ENCODE results near the gene HEXD.
A peak's percentile ranks its signal among the peaks of the same experiment; 100 is the strongest.

Gene HEXD

DNA sequence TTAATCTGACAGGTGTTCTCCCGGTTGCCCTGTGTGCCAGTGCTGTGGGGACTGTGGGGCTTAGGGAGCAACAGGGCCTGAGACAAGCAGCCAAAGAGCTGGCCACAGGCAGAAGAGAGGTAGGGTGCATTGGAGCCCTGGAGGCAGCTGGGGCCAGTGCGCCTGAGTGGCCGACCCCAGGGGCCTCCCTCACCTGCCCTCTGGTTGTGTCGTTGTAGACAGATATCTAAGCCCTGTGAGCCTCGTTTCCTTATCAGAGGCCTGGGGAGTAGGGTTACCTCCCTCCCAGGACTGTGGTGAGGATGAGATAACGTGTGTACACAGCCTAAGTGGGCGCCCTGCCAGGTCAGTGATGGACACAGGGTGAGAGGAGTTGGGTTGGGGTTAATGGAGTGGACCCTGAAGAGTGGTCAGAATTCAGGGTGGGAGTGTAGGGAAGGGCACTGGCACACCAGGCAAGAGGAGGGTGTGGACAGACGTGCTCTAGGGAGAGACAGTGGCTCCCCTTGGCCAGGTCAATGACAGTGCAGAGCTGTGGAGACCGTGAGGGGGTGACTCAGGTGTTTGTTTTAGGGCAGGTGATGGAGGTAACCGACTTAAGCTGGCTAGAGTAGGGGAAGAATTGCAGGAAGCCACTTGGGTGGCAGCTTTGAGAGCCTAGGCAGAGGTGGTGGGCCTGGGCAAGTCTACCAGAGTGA is 43.8 kb downstream of the HEXD start:
- DNase-seq, result peak; percentile 86

DNA sequence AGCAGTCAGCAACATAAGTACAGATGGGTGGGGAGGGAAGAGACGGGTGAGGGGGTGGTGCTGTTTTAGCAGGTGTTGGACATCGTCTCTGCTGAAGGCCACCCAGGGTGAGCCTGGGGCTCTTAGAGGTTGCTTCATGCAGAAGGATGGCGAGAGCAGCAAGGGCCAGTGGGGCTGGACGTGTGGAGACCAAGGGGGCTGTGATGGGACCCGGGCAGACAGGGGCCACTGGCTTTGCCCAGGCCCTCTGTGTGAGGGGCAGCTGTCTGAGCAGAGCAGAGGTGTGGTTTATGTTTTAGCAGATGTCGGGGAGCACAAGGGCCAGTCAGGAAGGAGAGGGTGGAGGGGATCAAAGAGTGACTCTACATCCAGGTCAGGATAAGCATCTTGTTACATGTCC is 45.2 kb downstream of the HEXD start:
- DNase-seq, result no peak

DNA sequence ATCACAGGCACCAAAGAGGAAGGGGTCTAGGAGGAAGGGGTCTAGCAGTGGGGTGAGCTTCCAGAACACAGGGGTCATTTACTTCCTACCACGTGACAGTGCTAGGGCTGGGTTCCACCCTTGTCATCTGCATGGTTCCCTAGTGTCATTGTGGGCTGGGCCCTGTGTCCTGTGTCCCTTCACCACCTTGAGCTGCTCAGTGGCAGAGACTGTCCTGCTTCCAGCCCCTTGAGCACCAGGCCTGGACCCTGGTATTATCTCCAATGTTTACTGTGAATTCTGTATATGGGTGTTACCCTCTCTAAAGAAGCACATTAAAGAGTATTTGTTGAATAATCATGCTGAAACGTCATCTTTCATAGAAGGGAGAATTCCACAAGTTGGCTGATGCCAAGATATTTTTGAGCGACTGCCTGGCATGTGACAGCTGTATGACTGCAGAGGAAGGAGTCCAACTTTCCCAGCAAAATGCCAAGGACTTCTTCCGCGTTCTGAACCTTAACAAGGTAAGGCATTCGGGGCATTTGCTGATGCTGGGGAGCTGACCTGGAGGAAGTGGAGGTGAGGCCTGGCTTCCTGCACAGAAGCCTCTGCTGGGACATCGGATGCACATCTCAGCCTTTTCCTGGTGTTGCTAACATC is 45.9 kb downstream of the HEXD start:
- no peak for DNase-seq

DNA sequence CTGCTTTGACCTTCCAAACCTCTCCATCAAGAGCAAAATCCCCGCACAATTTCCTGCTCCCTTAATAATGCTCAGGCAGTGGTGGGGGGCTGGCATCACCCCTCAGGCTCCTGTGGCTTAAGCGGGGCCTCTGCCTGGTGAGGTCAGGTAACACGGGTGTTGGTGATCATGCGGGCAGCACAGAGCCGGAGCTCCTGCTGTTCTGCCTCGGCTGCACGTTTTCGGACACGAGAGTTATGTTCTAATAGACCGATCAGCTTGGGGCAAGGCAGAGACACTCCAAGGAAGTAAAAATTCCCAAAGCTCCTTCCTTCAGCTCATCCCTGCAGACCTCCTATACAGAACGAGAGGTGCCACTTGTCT is 46.4 kb downstream of the HEXD start:
- no peak for DNase-seq

DNA sequence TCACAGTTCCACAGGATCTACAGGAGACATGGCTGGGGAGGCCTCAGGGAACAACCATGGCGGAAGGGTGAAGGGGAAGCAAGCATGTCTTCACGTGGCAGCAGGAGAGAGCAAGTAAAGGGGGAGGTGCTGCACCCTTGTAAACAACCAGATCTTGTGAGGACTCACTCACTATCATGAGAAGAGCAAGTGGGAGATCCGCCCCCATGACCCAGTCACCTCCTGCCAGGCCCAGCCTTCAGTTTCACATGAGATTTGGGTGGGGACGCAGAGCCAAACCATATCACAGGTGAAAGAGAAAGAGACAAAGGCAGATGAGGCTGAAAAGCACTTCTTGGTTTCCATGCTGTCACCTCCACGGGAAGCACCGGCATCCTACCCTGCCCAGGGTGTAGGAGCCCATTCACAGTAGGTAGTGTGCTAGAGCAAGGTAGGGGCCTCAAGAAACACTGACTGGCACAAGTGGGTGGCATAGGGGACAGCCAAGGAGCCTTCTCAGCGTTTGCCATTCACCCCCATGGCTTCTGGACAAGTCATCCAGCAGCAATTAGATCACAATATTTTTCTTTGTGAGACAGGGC is 47.0 kb downstream of the HEXD start:
- DNase-seq, result no peak

DNA sequence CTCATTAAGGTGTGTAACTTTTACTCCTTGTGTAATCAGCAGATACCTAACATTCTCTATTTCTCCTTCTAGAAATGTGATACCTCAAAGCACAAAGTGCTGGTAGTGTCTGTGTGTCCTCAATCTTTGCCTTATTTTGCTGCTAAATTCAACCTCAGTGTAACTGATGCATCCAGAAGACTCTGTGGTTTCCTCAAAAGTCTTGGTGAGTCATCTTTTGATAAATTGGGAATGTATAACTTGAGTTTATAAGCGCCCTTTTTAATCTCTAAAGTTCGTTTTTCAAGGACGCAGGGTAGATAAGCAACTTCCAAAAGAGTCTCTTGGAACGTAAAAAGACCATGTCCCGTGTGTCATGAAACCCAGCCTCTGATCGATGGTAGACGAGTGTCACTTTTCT is 50.5 kb downstream of the HEXD start:
- DNase-seq, result no peak

DNA sequence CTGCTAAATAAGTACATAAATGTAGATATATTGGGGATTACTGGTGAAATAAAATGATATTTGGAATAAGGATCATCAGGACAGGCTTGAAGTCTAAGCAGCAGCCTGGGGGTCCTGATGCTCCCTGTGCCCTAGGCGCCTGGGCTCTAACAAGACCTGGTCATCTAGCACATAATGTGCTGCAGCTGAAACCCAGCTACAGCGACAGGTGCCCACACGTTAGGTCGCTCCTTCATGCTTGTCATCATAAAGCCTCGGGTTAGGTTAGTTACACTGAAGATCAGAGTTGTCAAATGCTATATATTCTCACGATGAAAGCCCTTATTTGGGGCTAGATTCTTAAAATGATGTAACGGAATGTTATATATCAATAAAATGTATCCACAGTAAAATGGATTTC is 51.9 kb downstream of the HEXD start:
- no peak for DNase-seq

DNA sequence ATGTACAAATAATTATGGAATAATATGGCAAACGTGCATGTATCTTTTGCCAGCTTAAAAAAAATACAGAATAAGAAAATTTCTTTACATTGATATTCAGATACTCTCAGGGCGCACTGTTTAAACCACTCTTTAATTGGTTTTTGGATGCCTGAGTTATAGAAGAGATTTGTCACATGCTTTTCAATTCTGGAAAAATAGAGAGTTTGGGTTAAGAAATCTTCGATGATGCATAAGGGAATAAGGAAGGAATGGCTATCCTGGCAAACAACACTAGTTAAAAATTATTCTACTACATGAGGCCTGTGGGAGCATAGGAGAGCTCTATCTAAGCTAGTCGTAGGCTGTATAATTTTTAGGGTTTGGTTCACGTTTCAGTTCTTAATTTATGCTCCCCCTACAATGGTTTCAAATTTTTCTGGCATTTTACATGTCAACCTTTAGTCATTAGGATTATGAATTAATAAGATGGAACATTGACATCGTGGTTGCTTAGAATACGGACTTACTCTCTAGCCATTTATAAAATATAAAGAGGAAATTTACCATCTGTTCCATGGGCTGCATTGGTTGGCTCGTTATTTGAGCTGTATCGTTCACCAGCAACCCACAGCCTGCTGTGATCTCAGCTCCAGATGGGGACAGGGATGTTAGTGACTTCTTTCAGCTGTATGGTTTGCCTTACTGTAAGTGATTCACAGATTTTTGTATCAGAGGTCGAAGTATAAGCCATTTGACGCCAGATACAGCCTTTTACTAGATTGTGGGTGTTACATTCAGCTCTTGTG is 56.3 kb downstream of the HEXD start:
- no peak for DNase-seq

DNA sequence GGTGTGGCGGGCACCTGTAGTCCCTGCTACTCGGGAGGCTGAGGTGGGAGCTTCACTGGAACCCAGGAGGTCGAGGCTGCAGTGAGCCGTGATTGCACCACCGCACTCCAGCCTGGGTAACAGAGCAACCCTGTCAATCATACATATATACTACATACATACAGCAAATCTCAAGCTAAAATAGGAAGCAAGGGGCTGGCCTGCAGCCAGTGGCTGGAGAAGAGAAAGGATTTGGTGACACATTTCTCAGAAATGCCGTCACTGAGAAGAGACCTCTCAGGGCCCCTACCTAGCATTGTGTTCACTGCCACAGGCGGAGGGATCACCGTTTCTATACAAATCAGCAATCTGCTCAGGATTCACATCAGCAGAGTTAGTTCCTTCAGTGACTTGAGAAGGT is 57.3 kb downstream of the HEXD start:
- no peak for DNase-seq

DNA sequence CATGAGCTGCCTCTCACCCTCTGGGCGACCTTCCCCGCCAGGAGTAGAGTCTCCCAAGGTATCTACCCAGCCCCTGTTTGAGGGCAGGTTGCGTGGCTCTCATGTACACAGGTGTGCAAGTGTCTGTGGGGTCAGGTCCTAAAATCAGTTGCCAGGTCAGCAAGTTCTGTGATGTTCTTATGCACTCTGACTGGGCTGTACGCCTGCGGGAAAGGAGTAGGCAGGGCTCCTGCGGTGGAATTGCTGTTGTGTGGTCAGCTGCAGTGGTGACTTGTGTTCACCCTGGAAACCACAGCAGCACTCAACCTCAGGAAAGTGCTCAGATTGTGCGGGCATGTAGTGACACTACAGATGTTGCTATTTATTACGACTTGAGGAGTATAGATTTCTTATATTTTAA is 59.8 kb downstream of the HEXD start:
- no peak for DNase-seq

DNA sequence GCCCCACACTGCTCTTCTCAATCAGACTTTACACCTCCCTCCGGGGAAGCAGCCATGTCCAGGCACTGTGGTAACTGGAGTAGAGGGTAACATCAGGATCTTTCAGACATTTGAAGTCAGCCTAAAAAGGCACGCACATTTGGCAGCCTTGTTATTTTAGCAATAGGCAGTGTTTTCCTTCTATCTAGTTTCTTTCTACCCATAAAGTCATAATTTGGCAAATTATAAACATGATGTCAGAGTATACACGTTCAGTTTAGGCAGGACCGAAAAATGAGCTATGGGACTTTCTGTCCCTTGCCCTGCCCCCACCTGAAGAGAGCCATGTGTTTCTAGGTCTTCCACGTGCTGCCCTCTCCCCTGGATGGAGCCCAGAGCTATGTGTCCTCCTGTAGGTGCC is 61.5 kb downstream of the HEXD start:
- DNase-seq, result no peak

DNA sequence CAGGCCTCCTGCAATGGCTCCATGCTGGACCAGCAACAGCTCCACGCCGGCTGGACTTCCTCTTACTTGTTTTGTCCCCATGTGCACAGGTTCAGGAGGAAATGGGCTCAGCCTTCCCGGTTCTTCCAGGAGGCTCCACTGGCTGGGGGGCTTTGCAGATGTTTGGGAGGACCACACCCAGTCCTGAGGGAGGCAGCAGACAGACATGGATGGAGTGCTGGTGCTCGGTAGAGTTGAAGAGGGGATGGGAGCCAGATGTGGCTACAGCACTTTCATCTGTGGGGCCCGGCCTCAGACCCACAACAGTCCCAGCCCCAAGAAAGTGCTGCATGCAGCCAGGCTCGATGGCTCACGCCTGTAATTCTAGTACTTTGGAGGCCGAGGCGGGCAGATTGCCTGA is 62.2 kb downstream of the HEXD start:
- no peak for DNase-seq

DNA sequence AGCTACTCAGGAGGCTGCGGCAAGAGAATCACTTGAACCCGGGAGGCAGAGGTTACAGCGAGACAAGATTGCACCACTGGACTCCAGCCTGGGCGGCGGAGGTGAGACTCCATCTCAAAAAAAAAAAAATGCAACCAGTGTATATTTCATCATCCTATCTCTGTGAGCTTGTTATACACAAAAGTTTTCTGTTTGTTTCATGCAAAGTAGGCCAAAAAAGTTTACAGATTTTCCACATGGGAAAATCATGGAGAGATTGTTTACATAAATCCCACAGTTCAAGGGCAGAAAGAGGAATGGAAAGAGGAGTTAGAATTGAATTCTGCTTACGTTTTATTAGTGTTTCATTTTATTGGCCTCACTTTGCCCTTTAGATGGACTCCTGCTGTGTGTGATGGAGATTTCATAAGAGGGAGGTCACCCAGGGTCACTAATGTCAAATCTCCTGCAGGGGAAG is 65.1 kb downstream of the HEXD start:
- no peak for DNase-seq

DNA sequence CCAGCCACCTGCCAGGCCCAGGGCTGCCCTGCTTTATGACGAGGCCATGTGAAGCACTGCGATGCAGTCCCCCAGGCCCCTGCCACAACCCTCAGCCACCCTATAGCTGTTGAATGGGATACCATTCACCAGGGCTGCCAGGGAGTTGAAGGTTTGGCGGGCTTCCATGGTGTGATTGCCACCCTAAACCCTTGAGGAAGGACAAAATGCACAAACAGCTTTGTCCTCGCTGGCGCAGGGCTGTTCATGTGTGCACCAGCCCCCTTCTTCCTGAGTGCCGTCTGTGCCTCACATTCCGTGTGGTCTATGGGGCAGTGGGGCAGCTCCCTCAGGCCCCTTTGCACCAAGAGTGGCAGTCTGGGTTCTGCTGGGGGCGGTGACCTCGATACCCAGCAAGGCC is 65.7 kb downstream of the HEXD start:
- no peak for DNase-seq

DNA sequence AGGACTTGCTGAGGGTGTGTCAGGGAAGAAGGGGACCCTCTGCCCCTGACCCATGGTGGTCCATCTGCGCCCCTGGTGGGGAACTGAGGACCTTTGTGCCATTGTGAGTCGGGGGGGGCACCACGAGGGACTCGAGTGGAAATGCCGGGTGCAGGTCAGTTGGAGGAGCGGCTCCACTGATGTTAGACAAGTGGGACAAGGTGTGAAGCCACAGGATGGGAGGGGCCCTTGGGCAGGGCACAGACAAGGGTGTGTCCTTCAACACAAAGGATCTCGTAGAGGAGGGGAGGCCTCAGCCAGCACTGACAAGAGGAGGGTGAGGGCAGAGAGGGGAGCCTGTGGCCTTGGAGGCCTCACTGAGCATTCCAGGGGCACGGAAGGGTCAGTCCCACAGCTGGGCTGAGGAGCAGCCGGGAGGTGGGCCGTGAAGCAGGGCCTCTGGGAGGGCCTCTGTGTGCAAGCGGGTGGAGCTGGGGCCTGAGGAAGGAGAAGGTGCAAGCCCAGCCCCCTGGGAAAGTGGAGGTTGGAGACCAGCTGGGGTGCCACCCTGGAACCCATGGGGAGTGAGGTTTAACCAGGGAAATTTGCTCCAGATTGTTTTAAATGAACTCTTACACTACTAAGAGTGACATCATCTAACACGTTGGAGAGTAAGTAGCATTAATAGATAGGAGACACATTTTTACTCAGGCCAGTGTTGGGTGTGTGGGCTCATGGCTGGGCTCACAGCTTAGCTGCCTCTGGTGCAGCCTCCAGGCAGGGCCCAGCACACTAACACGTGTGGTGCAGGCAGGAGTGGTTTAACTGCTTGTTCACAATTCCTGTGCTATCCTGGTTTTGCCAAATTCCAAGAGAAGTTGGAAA is 68.3 kb downstream of the HEXD start:
- DNase-seq, result peak; percentile 25

DNA sequence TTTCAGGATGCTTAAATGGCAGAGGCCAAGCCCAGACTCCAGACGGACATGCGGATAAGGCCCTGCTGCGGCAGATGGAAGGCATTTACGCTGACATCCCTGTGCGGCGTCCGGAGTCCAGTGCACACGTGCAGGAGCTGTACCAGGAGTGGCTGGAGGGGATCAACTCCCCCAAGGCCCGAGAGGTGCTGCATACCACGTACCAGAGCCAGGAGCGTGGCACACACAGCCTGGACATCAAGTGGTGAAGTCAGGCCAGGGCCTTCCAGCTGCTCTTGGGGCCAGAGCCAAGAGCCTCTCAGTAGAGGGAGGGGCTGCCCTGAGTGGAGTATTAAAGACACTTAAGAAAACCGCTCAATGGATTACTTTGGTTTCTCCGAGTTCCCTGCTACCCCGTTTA is 69.8 kb downstream of the HEXD start:
- no peak for DNase-seq

DNA sequence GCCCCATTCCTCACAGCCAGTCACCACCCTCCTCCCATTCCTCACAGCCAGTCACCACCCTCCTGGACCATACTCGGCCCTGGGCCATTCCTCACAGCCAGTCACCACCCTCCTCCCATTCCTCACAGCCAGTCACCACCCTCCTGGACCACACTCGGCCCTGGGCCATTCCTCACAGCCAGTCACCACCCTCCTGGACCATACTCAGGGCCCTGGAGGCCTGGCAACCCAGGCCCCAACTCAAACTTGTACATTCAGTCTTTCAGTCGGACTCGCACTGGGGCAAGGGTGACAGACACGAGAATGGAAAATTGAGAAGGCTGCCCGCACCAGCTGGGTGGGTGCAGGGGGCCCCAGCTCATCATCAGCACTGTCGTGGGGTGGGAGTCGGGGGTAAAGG is 71.0 kb downstream of the HEXD start:
- DNase-seq, result no peak

DNA sequence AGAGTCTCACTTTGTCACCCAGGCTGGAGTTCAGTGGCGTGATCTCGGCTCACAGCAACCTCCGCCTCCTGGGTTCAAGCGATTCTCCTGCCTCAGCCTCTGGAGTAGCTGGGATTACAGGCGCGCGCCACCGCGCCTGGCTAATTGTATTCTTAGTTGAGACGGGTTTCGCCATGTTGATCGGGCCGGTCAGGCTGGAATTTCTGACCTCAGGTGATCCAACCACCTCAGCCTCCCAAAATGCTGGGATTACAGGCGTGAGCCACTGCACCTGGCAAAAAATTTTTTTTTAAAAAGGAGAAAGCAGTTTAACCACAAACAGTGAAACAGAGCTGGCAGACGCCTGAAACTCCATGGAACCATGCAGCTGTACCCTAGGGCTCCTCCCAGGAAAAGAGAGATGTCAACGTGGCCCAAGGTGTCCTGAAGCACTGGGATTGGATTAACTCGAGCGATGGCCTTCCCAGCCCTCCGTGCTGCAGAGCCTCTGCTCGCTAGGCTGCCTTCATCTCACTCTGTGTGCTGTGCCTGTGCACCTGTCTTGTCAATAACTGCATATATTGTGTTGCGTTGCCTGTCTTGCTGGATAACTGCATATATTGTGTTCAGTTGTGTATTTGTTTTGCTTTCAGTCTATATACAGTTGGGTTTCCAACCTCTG is 71.8 kb downstream of the HEXD start:
- DNase-seq, result no peak

DNA sequence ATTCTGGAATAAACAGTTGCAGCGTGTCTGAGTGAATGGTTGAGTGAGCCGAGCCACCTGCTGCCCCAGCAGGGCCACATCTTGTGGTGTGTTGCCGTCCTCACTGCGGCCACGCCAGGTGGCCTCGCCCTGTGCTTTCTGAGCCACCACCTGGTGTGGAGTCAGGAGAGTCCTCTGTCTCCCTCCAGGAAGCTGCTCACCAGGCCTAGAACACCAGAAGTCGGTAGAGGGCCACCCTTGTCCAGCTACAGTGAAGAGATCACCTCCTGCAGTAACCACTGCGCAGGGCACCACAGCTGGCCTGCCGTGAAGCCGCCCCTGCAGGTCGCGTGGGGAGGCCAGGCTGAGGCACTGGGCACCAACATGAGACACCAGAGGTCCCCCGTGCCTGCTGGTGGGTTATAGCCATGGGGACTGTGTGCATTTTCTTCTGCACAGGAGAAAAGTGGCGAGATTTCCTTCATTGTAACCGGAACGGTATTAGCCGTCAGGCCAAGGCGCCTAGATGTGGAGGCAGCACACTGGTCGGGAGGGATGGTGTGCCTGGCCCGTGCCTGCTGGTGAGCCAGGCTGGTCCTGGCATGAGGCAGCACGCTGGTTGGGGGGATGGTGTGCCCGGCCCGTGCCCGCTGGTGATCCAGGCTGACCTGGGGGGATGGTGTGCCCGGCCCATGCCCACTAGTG is 72.5 kb downstream of the HEXD start:
- DNase-seq, result no peak

DNA sequence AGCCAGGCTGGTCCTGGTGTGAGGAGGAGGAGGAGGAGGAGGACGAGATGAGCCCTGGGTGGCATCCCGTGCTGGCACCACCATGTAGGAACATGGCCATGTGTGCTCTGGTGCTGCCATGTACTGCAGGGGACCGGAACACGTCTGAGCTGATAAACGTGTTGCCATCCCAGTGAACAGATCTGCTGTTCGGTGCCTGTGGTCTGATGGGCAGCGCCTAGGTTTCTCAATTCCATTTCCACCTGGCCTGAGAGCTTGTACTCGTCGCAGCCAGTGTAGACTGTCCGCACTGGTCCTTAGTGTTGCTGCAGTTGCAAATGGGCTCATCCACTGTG is 73.0 kb downstream of the HEXD start:
- no peak for DNase-seq

DNA sequence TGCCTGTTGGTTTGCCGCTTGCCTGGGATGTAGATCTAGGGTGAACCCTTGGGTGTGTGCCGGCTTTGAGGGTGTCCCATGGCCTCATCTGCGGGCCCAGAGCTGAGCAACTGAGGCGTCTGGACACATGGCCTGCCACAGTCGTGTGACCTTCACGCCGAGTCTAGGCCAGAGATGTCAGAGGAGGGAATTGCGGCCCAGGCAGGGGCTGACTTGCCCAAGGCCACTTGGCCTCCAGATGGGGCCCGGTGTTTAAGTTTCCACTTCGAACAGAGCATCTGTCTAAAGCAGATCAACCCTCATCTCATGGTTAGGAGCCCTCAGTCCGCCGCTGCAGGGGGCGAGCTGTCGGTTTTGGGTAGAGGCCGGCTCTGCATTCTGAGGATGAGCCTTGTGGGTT is 73.4 kb downstream of the HEXD start:
- no peak for DNase-seq
